Fibroblast of peridontal ligament (primary cell): ENCODE data around the gene PRPF6.

ENCODE experiments used
- DNase-seq: peaks from one replicate; pipeline ENCODE4 v3.0.0-alpha.2; 2010; ENCODE audit errors: extremely low read depth

PRPF6 gene, protein sequence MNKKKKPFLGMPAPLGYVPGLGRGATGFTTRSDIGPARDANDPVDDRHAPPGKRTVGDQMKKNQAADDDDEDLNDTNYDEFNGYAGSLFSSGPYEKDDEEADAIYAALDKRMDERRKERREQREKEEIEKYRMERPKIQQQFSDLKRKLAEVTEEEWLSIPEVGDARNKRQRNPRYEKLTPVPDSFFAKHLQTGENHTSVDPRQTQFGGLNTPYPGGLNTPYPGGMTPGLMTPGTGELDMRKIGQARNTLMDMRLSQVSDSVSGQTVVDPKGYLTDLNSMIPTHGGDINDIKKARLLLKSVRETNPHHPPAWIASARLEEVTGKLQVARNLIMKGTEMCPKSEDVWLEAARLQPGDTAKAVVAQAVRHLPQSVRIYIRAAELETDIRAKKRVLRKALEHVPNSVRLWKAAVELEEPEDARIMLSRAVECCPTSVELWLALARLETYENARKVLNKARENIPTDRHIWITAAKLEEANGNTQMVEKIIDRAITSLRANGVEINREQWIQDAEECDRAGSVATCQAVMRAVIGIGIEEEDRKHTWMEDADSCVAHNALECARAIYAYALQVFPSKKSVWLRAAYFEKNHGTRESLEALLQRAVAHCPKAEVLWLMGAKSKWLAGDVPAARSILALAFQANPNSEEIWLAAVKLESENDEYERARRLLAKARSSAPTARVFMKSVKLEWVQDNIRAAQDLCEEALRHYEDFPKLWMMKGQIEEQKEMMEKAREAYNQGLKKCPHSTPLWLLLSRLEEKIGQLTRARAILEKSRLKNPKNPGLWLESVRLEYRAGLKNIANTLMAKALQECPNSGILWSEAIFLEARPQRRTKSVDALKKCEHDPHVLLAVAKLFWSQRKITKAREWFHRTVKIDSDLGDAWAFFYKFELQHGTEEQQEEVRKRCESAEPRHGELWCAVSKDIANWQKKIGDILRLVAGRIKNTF

DNA sequence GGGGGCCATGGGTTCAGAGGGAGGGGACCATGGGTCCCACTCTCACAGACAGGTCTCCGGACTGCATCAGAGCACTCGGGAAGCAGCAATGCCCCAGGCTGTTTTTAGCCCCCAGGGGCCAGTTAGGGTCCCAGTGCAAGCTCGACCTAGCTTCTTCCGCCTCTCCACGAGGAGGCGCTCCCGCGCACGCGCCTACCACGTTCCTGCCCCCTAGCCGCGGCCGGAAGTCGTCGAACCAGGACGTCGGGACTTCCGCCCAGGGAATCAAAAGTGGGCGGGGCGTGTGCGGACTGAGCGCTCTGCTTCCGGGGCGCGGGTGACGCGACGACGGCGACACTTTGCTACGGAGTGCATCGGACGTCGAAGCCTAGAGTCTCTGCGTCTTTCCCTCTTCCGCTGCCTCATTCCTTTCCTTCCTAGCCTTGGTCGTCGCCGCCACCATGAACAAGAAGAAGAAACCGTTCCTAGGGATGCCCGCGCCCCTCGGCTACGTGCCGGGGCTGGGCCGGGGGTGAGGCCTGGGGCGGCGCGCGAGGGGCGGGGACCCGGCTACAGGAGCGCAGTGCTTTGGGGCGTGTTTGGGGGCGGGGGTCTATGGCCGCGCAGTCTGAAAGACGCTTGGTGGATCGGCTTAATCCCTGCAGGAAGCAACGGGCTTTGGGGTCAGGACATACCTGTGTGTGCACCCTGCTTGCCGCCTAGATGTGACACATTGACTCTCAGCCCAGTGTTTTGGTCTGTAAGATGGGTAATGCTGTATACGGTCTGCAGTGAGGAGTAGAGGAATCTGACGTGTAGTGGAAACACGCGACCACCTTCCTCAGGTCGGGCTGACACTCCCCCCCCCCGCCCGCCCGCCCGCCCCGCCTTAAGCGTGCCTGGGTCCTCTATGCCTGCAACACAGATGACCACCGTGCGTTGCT lies at the start of gene PRPF6:
Gene PRPF6 (plus strand): TSS at position 327 of the 923 bp plus-strand sequence. CDS start 114 bp downstream, at position 441.
- DNase-seq, result peak; percentile 88

DNA sequence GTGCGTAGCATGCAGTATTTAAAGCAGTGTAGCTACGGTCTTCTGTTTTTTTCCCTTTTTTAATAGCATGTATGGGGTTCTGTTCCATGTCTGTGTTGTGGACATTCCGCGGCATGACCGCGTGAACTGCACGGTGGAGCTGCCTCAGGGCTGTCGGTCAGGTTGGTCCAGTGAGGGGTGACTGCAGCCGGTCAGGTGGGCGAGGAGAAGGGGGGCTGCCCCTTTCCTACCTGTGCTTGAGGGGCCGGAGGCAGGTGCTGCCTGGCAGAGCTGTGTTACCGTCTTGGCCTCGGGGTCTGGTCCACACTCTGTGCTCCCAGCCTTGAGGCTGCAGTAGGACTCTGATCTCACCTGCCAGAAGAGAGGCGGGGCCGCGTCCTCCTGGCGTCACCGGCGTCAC lies 49.2 kb upstream of the PRPF6 start:
- DNase-seq, result no peak

DNA sequence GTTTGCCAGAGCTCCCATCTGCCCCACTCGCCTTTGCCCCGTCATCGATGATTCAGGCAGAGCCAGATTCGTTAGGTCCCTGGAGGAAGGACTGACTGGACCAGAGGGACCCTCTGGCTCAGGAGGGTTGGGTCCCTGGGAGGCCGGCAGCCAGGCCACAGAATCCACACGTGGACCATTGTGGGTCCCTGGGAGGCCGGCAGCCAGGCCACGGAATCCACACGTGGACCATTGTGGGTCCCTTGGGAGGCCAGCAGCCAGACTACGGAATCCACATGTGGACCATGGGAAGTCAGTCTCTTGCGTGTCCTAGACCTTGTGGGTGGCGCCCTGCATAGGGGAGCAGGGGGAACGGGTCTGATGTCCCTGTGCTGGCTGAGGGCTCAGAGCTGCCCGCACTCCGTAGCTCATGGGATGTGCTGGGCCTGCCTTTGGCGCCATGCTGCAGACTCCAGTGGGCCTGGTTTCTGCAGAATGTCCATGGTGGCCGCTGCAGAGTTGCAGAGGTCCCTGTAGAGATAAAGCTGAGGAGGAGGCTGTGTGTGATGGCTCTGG lies 48.2 kb upstream of the PRPF6 start:
- DNase-seq, result no peak

DNA sequence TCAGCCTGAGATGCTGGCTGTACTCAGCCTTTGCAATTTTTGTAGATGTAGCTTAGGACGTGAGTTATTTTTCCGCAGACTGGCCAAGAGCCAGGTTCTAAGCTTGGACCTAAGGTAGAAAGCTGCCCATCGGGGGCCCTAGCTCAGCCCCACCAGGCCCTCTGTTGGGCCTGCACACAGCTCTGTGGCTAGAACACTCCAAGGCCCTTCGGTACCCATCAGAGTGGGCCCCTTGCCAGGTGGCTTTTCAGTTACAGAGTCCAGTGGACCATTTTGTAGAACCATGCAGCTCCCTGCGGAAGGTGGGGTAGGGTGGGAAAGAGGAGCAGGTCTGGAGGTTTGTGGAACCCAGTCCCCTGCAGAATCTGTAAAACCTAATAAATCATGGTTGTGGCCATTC lies 47.3 kb upstream of the PRPF6 start:
- no peak for DNase-seq

DNA sequence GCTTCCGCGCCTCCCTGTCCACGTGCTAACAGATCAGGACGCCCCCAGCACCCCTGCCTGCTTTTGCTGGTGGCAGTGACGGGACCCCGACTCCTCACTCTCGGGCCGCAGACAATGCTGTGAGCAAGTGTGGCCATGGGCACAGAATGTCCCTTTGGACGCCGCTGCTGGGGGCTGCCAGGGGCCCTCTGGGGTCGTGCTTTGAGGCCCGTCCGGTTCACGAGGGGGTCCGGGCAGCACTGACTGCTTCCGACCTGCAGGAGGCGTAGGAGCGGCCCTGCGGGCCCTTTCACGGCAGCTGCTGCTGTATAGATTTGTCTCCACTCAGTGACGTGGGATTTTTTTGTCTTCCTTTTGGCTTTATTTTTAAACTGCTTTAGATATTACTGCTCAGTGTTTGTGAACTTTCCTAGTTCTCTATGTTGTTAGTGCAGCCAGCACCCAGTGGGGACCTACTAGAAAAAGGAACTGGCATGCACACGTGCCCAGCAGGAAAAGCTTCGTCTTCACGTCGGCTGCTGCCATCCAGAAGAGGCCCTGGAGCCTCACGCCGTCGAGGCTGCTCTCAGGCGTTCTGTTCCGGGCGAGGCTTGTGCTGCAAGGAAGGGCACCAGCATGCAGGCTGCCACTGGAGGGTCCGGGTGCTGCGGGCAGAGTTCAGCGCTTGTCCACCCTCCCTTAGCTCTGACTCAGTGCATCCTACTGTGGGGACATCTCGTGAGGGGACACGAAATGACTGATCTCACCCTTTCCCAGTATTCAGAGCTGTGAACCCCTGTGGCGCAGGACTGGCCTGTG lies 46.5 kb upstream of the PRPF6 start:
- no peak for DNase-seq

DNA sequence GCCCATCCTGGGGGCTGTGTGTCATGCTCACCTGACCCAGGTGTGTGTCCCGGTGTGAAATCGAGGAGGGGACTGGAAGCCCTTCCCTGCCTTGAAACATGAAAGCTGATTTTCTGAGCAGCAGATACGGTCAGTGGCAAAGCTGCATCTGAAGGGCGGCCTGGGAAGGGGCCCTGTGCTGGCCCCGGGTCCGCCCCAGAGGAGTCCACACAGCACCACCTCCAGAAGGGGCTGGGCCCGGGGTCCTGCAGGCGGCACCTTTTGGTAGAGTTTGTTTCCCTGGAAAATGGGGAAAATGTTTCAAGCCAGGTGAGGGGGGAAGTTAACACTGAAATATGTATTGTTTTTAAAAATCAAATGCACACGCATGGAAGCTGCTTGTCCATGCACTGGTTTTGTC lies 45.5 kb upstream of the PRPF6 start:
- DNase-seq, result no peak

DNA sequence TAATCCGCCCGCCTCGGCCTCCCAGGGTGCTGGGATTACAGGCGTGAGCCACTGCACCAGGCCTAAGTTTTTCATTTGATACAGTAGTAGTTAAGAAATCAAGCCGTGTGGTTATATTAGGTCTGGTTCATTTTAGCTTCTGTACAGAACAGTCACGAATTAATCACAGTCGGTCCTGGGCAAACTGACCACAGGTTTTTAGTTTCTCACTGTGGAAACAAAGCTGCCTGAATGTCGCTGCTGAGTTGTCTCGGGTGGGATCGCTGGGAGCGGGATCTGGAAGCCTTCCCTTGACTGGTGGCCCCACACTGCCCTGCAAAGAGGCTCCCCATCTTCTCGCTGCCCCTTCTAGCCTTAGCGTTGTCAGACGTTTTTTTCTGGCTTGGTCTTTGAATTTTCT lies 43.3 kb upstream of the PRPF6 start:
- DNase-seq, result no peak

DNA sequence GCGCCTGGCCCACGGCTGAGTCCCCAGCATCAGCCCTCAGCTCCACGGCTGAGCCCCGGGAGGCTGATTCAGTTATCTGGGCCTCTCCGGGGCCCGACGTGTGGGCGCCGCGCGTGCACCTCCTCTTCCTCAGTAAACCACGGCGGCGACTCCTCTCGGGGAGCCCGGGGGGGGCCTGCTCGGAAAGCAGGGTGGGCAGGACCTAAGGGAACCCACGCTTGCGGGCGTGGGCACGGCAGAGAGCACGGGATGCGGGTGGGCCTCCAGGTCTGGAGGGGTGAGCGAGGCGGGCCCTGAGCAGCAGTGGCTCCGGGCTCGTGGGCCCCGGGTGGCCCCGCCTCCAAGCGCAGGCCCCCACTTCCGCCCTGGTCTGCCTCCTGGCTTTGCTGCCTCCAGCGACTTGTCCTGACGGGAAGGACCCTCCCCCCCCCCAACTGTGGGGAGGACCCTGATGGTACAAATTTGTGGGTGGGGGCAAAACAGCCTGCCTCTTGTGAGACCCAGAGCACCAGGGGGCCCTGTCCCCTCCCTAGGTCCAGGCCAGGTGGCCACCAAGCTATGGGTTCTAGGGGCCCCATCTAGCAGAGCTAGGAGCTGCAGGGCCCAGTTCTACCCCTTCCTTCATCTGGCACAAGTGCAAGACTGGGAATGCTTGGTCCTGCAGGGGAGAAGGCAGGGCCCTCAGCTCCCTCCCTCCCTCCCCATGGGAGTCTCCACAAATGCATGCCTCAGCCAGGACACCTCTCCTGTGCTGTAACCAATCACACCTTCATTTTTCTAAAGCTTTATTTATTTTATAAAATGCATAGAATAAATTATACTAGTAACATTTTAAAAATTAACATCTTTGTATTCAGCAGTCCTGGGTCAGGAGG lies 41.6 kb upstream of the PRPF6 start:
- DNase-seq, result no peak

DNA sequence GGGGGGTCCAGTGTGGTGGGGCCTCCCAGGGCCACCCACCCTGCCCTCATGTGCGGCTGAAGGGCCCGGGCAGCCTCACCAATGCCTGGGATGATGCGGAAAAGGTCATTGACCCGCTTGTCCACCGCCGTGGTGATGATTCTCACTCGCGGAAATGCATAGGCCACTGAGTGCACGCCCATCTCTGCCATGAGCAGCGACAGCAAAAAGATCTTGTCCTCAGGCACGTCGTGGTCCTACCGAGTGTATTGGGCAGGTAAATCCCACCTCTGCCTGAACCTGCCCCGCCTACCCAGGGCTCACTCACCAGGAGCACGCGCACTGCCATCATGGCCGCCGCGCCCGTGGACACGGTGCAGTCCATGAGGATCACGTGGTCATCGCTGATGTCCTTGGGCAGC lies 40.9 kb upstream of the PRPF6 start:
- no peak for DNase-seq

DNA sequence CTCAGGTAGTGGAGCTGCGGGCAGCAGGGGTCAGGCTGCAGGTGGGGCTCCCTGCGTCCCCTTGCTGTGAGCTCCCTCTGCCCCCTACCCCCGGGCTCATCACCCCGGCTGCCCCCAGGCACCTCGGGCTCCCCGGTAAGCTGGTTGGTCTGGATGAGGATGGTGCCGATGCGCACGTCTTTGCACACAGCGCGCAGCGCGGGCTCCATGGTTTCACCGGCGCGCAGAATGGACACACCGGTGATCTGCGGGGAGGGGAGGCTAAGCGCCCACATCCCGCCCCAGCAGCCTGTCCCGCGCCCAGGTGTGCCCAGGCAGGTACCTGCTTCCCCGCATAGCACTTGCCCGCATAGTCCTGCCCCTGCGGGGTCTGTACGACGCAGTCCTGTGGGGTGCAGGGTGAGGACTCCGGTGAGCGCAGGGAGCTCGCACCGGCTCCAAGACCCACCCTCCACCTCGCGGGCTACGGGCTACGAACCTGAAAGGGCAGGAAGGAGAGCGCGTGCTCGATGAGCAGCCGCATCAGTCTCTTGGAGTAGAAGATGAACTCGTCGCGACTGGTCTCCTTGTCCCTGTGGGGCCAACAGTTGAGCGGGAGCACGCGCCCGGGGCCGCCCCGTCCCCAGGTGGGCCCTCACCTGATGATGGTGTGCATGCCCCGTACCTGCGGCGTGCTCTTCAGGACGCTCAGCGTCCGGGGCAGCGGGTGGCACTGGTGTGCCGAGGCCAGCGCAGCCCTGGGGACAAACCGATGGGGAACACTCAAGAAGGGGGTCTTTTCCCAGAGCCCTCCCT lies 40.3 kb upstream of the PRPF6 start:
- DNase-seq, result no peak

DNA sequence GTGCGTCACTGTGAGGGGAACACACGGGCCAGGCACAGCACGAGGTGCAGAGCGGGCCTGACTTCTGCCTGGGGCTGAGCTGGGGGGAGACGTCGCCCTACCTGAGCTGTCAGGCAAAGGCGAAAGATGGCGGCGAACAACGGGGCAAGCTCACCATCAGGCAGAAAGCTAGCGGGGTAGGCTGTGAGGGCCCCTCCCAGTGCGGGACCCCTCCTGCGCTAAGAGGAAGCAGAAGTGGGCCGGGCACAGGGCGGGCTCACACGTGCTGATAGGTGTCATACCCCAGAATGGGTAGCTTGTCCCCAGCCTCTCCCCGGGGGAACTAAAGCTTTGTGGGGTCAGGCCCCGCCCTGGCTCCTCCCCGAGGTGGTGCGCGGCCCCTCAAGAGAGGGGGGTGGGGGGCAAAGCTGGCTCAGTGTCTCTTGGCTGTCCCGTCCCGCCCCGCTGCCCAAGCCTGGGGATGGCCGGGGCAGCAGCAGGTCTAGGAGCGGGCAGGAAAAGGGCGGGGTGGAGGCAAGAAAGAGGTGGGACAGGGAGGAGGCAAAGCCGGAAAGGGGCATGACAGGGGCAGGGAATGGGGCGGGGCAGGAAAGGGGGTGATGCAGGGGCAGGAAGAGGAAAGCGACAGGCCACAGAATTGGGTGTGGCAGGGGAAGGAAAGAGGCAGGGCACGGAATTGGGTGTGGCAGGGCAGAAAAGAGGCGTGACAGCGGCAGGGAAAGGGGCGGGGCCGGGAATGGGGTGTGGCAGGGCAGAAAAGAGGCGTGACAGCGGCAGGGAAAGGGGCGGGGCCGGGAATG lies 39.5 kb upstream of the PRPF6 start:
- DNase-seq, result no peak

DNA sequence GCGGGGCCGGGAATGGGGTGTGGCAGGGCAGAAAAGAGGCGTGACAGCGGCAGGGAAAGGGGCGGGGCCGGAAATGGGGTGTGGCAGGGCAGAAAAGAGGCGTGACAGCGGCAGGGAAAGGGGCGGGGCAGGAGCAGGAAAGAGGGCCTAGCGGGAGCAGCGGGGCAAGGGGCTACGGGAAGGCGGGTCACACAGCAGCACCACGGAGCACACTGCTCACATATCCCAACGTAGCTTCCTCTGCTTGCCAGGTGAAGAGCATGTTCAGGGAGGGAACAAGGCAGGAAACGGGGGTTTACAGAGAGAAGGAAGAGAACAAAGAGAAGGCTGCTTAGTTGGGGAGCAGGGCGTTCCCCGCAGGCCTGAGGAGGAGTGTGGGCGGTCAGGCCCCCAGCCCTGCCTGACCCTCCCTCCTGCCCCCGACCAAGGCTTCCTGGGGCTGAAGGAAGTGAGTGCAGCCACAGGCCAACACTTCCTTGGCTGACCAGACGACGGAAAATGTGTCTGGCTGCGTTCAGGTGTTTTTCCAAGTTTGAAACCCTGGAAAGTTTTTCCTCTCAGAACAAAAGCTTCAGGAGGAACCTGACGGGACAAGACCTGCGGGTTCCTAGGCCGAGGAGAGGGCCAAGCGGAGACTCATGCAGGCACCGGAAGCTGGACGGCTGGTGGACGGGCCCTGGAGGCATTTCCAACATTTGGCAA lies 38.5 kb upstream of the PRPF6 start:
- no peak for DNase-seq

DNA sequence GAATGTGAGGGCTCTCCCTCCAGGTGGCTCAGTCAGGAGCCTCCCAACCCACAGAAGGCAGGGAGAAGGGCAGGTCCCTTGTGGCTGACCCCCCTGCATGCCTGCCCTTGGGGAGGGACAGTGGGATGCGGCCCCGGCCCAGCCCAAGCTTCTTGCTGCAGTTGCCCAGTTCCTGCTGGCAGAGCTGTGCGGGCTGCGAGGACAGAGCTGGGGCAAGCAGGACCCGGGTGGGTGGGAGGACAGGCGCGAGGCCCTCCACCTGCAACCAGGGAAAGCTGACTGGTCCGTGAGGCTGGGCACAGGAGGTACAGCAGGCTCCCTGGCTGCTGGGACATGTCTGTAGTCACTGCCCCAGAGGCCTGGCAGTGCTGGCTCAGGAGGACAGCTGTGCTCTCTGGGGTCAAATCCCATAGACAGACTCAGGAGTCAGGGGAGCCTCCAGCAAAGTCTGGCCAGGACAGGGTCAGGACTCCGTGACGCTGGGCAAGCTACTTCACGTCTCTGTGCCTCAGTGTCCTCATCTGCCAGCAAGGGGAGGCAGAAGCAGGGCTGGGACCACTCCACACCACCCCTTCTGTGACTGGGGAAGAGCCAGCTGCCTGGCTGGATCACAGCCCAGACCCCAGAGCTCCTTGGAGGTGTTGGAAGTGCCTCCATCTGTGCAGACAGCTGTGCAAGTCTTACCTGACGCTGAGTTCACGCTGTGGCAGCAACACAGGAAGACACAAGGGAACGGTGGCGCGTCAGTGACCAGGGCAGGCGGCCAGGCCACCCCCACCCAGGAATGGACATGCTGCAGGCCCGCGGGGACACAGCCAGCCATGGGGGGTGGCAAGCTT lies 37.7 kb upstream of the PRPF6 start:
- no peak for DNase-seq

DNA sequence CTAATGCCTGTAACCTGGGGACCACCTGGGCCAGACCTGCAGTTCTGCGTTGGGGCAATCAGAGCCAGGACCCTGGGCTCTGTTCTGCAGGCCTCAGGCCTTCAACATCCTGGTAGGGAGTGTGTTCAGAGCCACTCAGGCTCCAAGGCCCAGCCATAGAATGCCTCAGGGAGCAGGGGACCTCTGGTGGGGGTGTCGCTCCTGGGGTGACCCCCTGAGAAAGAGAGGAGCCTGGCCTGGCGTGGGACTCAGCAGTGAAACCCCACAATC lies 37.2 kb upstream of the PRPF6 start:
- DNase-seq, result no peak

DNA sequence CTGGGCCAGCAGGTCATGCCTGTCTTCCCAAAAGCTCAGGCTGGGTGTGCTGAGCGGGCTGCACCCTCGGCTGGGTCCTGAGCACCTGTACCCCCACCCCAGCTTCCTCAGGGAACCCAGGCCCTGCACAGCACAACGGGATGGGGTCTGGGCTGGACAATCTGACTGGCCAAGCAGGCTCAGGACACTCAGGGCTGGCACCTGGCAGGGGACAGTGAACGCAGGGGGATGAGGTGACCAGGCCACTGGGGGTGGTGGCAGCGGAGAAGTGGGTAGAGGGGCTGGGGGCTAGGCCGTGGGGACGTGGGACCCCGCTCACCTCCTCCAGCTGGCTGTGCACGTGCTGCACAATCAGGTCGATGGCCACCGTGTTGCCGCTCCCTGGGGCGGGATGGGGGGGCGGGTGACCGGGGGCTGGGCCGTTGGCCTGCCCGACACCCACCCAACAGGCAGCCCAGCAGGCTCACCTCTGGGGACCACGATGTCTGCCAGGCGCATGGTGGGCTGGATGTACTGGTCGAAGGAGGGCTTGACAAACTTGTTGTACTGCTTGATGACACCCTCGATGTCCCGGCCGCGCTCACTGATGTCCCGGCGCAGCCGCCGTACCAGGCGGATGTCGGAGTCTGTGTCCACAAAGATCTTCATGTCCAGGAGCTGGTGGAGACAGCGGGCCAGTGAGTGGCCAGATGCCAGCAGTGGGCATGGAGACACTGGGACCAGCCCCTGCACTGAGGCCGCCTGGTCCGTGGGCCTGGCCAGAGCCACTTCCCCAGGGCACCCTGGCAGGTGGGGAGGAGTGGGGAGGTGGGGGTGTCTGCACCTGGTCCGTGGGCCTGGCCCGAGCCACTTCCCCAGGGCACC lies 36.6 kb upstream of the PRPF6 start:
- DNase-seq, result no peak
